NCI-H1436 treated with DMSO at 0.1 percent for 48 hours (cell line): ENCODE measurements around the gene CLCN7.

Source experiments
- DNase-seq: peaks from one replicate; lab custom pipeline; 2025; lab: John Stamatoyannopoulos, UW

Gene CLCN7

DNA sequence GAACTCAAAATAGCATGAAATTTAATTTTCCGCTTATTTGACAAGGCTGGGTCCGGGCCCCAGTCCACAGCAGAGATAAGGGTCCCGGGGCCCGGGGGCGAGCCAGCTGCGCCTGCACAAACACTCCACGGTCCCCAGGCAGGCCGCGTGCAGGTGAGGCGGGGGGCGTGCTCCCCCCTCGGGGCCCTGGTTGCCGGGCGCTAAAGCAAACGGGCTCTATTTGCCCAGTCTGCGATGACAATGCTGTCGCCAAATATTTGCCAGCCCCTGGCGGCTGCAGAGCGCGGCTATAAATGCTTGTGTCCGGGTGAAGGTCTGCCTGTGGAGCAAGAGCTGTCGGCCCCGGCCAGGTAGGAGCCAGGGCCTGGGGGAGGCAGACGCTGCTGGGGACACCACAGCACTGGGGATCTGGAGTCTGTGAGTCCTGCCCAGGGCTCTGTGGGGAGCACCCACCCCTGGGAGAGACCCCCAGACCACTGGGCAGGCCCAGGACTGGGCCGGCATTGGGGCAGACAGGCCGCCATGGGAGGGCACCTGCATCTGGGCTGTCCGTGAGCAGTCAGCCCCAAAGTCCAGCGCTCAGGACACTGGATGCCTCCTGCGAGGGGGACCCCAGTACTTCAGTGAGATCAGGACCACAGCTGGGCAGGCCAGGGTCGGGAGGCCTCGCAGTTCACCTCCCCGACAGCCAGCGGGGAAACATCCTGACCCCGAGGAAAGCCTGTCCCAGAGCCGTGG is 43.9 kb downstream of the CLCN7 start, which contains the start of gene PERCC1:
PERCC1 (plus strand) TSS at position 320 of the 738 bp plus-strand sequence. CDS start 1,516 bp downstream, outside the sequence.
- no peak for DNase-seq

DNA sequence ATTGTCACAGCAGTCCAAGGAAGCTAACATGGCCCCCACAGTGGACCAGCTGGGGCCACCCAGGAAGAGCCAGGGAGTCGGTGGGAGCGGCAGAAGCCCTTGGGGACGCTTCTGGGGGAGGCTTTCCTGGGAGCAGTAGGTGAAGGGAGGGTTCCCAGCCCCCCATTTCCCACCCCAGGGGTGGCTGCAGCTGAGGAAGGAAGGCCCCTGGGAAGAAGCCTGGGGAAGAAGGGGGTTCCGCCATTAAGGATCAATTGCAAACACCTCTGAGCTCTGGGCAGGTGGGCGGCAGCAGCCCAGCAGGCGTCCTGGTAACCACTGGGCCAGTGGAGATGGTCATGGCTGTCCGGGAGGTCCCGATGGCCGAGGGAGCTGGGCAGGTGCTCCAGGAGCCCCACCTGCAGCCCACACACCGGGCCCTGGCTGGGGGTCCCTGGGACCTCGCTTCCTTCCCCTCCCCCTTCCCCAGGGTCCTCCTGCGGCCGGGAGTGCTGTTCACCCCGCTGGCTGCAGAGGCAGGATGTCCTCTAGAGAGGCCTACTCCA is 44.5 kb downstream of the CLCN7 start:
- no peak for DNase-seq

DNA sequence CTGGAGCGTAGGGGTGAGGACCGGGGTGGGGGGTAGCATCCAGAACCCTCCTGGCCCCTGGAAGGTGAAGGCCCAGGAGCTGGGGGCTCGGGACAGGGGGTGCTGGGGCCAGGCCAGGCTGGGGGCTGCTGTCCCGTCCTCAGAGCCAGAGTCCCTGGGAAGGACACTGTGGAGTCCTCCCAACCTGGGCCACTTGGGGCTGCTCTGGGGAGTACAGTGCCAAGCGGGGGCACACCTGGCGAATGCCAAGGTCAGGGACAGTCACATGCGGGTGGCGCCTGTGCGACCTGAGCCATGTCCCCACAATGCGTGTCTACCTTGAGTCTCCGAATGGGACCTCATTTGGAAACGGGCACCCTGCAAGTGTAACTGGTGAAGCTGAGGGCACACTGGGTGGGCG is 45.2 kb downstream of the CLCN7 start:
- DNase-seq = no peak

DNA sequence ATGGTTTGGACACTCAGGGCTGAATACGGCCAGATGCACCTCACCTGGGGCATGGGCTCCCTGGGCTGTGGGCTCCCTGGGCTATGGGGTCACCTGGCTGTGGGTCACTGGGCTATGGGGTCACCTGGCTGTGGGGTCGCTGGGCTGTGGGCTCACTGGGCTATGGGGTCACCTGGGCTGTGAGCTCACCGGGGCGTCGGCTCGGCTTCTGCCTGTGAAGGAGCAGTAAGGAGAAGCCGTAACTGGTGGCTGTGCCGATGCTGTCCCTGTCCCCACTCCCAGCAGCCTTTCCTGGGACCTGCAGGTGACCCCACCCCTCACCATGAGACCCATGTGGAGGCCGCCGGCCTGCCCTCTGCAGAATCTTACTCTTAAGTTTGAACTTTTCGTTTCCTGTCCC is 45.8 kb downstream of the CLCN7 start:
- no peak for DNase-seq

DNA sequence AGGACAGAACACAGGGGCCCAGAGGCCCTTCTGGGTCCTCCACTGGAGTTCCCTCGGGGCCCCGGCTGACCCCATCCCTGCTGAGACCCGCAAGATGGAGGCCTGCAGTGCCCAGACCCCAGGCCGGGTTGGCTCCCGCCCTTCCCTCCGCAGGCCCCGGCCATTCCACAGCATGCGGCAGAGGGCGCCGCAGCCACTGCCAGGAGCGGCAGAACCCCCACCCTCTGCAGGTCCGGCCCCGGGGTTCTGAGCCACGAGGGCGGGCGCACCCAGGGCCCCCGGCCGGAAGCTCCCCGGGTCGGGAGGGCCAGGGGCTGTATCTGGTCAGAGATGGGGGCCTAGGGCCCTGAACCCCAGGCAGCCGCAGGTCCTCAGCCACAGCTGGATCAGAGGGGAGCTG is 46.3 kb downstream of the CLCN7 start:
- no peak for DNase-seq

DNA sequence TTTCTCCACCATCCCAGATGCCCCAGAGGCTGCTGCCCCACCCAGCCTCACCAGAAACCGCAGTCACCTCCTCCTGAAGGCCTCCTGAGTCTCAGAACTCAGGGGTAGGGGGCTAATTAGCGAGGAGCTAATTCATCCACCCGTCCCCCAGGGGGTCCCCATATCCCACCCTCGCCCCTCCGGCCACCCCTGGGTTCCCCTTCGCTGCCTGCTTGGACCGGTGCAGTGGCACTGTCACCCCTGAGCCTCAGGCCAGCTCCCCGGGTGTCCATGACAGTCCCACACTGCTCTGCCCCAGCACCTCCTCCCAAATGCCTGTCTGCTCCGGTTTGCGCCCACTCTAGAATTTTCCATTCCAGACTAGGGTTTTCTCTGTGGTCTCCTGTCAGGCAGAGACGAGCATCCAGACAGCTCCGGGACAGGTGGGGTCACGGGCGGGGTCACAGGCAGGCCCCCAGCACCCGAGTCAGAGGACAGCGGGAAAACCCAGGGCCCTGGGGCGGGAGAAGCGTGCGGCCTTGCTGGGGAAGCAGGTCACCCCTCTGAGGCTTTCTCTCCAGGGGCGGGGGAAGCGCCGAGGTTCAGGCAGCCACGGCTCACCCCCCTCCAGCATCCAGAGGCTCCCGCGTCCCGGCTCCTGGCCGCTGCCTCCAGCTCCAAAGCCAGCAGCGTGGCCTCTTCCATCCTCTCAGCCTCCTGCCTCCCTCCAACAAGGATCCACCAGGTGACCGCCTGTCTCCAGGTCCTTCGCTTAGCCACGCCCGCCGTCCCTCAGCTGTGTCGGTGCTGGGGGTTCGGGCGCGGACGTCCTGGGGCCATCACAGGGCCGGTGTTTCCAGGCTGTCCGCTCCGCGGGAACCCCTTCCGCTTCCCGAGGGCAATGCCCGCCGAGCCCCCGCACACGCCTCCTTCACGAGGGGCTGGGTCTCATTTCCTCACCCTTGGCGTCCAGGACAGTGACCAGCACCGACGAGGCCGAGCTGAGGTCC is 47.1 kb downstream of the CLCN7 start:
- no peak for DNase-seq

DNA sequence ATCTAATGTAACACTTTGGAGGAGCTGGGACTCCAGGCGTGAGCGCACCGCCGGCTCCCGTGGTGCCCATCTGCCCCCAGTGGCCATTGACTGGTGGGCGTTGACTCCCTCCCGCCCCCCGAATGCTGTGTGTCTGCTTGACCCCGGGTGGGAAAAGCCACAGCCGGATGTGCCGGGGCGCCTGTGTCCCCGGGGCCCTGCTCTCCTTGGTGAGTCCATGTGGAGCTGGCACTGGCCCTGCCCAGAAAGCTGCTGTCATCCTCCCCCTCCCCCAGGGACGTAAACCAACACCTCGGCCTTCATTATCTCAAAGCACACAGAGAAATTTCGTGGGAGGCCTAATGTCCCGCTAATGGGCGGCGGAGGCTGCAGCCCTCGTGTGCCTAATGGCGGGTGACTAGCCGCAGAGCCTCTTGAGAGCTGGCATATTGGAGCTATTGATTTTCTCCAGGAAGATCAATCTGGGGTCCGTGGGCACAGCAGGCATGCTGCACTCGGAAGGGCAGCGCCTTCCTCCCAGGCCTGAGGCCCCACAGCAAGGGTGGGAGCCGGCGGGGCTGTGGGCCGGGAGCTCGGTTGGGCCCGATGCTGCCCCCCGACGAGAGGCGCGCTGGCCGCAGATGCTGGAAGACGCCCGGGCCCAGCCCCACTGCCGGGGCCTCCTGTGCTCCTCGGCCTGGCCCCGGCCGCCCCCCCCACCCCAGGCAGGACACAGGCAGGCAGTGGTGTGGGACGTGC is 47.9 kb downstream of the CLCN7 start:
- DNase-seq = peak; percentile 26

DNA sequence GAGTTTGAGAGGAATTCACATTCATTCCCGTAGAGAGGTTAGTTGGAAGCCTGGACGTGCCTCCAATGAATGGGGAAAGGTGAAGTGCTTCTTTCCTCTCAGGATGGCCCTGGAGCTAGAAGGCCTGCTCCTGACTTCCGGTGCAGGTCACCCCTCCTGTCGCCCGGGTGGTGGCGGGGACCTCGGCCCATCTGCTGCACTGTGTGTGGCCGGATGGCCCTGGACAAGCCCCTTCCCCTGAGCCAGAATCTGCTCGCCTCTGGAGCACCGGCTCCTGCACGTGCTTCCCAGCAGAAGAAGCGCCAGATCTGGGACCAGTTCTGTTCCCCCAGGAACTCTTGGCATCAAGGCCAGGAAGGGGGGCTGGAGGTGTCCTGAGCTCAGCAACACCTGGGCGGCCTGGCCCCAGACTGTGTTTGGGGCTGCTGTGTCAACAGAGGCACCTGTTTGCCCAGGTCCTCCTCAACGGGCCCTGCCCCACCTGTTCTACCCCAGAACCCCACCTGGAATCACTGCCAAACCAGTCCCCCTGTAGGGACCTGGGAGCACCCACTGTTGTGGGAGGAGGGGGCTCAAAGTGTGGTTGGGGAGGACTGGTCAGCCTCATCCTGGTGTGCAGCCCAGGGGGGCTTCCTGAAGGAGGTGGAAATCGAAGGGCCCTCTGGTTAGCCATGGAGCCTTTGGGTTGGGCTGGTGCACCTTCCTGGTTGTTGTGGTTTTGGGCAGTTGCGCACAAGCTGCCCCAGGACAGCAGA is 49.0 kb downstream of the CLCN7 start:
- DNase-seq = no peak

DNA sequence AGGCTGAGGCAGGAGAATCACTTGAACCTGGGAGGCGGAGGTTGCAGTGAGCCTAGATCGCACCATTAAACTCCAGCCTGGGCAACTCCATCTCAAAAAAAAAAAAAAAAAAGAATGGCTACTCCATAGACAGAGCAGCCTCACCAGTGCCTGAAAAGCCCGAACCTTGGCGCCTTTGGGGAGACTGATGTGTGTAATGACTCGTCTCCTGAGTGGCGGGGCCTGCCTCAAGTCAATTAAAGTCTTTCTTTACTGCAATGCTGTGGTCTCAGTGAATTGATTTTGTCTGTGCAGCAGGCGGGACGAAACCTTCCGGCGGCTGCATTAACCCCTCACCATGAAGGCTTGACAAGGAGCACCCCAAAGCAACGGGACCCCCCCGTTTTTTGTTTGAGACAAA is 50.8 kb downstream of the CLCN7 start:
- DNase-seq = no peak

DNA sequence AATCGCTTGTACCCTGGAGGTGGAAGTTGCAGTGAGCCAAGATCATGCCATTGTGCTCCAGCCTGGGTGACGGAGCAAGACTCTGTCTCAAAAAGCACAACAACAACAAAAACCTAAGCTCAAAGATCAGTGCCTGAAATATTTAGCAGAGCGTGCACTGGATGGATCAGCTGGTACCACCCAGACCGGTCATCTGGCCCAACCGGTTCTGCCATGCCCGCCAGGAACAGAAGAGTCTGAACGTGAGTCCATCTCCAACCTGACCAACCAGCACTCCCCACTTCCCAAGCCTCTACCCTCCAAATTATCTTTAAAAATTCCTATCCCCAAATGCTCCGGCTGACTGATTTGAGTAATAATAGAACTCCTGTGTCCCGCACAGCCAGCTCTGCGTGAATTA is 52.8 kb downstream of the CLCN7 start:
- no peak for DNase-seq

DNA sequence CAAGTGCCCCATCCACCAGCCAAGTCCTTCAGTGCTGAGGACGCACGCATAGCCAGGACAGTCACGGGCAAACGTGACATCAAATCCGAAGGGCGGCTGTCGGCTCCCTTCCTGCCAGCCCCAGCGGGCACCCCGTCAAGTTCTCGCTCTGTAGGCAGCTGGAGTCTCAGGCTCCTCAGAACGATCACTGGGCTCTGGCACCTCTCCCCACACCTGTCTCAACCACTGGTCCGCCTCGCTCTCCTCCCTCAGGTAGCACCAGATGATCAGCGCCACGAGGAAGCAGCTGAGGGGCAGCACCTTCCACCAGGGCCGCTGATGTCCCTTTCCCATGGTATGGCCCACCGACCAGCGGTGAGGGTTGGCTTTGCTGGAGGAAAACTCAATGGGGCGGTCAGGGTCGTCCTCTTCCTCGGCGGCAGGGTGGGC is 54.7 kb downstream of the CLCN7 start:
- no peak for DNase-seq

DNA sequence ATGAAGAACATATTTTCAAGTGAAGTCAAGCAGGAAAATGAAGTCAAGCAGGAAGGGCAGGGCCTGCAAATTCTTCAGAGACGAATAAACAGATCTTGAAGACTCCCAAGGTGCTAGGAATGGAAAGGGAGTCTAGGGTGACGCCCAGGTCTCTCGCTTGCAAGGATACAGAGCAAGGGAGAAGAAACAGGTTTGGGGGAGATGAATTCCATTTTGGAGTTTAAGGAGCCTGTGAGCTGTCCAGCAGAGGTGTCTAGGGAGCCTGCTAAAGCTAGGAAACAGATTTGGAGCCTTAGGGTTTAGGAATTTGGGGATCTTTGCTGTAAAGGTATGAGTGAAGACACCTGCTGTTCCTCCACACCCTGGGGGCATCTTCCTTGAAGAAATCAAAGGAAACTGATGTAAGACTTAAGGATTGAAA is 58.3 kb downstream of the CLCN7 start:
- no peak for DNase-seq

DNA sequence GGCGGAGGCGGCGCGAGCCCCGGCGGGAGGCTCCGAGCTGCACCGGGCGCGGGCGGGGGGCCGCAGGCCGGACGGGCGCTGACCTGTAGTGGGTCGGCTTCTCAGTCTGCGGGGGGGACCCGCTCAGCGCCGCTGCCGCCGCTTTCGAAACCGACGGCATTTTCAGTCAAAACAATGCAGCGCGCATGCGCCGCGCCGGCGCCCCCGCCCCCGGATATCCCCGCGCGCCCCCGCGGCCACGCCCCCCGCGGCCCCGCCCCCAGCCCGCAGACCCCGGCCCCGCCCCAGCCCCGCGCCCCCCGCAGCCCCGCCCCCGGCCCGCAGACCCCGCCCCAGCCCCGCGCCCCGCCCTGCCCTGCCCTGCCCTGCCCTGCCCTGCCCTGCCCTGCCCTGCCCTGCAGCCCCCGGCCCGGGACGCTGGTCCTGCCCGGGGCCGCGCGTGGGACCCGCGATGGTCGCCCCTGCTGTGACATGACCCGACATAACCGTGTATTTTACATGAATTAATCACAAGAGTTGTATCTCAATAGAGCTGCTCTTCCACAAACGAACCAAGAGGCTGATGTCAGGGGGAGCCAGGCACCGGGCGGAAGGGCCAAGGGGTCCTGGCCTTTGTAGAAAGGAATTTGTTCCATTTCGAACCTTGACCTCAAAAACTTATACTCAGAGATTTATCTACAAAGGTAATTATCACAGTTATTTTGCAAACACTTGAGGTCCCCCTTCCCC is 60.1 kb downstream of the CLCN7 start, which contains the start of gene UNKL:
UNKL (minus strand) TSS at position 173 of the 729 bp plus-strand sequence; CDS start at position 160, 13 bp downstream.
- DNase-seq = no peak

DNA sequence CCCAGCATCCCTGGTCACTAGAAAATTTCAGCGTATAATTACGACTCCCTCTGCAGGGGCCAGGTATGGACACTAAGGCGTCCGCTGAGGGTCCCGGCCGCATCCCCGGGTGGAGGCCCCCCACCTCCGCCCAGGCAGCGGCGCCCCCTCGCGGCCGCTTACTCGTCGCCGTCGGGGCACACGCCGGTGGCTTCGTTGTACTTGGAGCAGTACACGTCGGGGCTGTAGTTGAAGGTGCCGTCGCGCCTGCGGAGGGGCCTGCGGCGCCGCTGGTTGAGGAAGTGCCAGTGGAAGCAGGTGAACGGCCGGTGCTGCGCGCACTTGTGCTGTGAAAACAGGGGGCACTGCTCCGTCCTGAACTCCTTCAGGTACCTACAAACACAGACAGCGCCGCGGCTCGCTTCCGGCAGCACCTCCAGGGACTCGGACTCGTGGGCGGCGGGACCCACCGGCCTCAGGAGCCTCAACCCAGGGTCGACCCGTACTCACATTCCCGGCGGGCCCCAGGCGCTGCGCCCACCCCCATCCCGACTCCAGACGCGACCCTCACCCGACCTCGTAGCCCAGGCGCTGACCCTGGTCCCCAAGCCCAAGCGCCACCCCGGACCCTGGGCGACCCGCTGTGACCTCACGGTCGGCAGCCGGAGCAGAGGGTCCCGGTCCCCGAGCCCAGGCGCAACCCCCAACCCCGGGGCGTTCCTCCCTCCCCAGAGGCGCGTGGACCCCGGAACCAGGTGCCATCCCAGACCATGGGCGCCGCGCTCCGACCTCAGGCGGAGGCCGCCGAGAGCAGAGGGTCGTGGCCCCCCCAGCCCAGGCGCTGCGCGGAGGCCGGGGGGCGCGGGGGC is 60.9 kb downstream of the CLCN7 start:
- no peak for DNase-seq

DNA sequence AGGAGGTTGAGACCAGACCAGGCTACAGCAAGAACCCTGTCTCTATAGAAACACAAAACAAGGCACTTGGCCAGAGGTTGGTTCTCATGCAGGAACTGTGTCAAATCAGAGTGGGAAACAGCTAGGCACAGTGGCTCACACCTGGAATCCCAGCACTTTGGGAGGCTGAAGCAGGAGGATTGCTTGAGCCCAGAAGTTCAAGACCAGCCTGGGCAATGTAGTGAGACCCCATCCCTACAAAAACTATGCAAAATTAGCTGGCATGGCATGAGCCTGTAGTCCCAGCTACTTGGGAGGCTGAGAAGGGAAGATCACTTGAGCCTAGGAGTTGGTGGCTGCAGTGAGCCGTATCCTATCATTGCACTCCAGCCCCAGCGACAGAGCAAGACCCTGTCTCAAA is 62.0 kb downstream of the CLCN7 start:
- DNase-seq = no peak

DNA sequence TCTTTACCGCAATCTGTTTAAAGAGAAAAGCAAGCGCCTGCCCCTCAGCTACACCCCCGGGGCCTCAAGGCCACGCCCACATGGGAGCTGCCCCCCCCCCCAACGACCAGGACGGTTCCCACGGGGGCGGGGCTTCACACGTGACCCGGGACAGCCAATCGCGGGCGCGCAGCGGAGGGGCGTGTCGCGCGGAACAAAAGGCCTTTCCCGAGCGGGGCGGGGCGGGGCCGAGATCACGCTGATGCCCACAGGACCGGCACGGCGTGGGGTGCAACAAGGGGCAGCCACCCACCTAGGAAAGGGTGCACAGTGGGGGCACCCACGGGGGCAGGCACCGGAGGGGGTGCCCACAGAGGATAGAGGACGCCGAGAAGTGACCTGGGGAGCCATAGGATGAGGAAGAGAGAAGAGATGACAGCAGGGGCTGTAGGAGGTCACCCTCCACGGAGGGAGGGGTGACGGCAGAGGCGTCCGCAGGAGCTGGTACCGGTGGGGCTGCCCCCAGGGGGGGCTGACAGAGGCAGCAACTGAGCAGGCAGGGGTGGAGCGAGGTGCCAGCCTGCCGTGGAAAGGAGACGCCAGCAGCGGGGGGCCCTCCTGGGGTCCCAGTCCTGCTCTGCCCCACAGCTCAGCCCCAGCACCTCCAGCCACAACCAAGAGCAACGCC is 66.5 kb downstream of the CLCN7 start:
- DNase-seq = no peak

DNA sequence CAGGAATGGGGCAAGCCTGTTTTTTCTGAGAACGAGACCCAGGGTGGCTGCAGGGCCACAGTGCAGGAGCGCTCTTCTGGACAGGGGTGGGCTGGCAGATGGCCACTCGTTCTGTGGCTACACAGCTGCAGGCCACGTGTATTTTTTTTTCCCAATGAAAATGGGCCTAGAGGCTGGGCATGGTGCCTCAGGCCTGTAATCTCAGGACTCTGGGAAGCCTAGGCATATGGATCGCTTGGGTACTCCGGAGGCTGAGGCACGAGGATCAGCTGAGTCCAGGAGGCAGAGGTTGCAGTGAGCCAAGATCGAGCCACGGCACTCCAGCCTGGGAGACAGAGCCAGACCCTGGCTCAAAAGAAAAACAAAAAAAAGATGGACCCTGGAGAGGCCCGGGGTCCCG is 67.1 kb downstream of the CLCN7 start:
- no peak for DNase-seq

DNA sequence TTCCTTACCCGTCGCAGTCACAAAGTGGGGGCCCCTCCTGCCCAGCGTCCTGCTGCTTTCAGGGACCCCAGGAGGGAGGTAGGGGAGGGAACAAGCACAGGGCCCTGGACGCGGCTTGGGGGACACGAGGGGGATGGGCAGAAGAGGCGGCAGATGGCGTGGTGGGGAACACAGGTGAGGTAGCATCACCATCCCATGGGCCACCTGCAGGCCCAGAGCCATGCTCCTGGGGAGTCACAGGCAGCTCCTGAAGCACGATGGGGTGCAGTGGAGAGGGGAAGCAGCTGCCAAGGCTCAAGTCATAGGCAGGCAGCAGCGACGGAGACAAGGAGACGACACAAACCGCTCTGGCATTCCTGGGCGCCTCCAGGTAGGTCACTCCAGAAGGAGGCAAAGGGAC is 71.1 kb downstream of the CLCN7 start:
- no peak for DNase-seq

DNA sequence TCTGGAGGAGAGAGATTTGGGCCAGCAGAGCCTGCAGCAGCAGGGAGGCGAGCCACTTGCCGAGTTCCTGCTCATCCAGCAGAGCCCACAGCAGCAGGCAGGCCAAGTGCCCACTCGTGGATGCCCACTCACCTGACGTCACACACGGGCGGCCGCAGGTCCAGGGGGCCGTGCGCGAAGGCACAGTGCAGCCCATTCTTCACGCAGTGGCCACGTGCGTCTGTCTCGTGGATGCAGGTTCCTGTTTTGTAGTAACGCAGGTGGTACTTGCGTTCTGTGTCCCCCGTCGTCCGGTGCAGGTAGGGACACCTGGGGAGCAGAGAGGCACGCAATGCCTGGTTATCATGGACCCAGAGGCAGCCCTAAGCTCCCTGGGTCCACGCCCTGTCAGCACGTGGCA is 71.8 kb downstream of the CLCN7 start:
- no peak for DNase-seq
